ENCODE results near the gene CBARP. TPM values are rescaled to one million over a fixed set of nuclear protein-coding genes. Genes with fewer than 3 reads are reported as not detected.

The CBARP gene
- total and polyA plus RNA-seq, 2 of the 4 experiments (the other 2 are of a cell fraction): 0.18 to 3.9 TPM

GRCh38 chr19:1221904-1222255, 15.9 kb downstream of the CBARP start:
- no peak overlapping the region for H2BK5ac ChIP-seq (ENCODE audit: low read depth, low read length, poor library complexity, severe bottlenecking)
- H2AK9ac ChIP-seq (replicated peaks; ENCODE audit: low read depth, low read length, poor library complexity): peak overlapping the region; percentile 37
- H3K18ac ChIP-seq (ENCODE audit: low read depth, low read length): no peak overlapping the region
- no peaks in the 10 kb centered on the region for H3K27me3 ChIP-seq (ENCODE audit: control insufficient read depth, insufficient read depth, low read length)
- no peak overlapping the region for H3K9ac ChIP-seq (ENCODE audit: low read depth, low read length)
- no peak overlapping the region for H2AFZ ChIP-seq (replicated peaks; ENCODE audit: low read length, poor library complexity)
- H4K5ac ChIP-seq (ENCODE audit: low read depth, low read length): no peak overlapping the region
- H4K91ac ChIP-seq (ENCODE audit: insufficient read depth, low read depth, low read length): no peak overlapping the region
- 100% methylated on average over 13 of the region's 22 CpGs; no CpG with 5 or more reads in 1 of the 2 experiments for WGBS, 2 experiments (ENCODE audit: extremely low coverage in 2 of 2, insufficient read length in 1 of 2)
- no peak for ATAC-seq (ENCODE audit: low read depth)
- H3K14ac ChIP-seq (replicated peaks; ENCODE audit: low read depth, low read length): no peak overlapping the region
- H2BK15ac ChIP-seq (ENCODE audit: low read depth, low read length): no peak overlapping the region
- BruUV-seq (replicated peaks): no TSS peak
- H4K8ac ChIP-seq (ENCODE audit: low read depth in 2 of 2, low read length in 2 of 2): no peak overlapping the region
- no peak overlapping the region for H2AK5ac ChIP-seq (ENCODE audit: low read depth, low read length)
- TF ChIP-seq SMC3 (IDR thresholded peaks at IDR 0.05; ENCODE audit: low read depth, low read length) (no peak), MAFK (IDR thresholded peaks at IDR 0.05; ENCODE audit: low read depth, low read length) (no peak), MXI1 (IDR thresholded peaks at IDR 0.05; ENCODE audit: borderline replicate concordance, low read depth, low read length) (no peak), CEBPB (IDR thresholded peaks at IDR 0.05; ENCODE audit: low read depth, low read length) (no peak), POLR2A (IDR thresholded peaks at IDR 0.05; ENCODE audit: low read depth, low read length) (no peak), RAD21 (IDR thresholded peaks at IDR 0.05; ENCODE audit: low read length) (no peak), CHD1 (IDR thresholded peaks at IDR 0.05; ENCODE audit: low read depth, low read length) (no peak), RCOR1 (IDR thresholded peaks at IDR 0.05; ENCODE audit: insufficient replicate concordance, low read length) (no peak), NFE2L2 (IDR thresholded peaks at IDR 0.05; ENCODE audit: low read depth, low read length) (no peak), BHLHE40 (IDR thresholded peaks at IDR 0.05; ENCODE audit: low read depth, low read length) (no peak), ELK1 (IDR thresholded peaks at IDR 0.05; ENCODE audit: borderline replicate concordance, low read depth, low read length) (no peak), RFX5 (IDR thresholded peaks at IDR 0.05; ENCODE audit: low read depth, low read length) (no peak), MAZ (IDR thresholded peaks at IDR 0.05; ENCODE audit: borderline replicate concordance, low read depth, low read length) (no peak), USF2 (IDR thresholded peaks at IDR 0.05; ENCODE audit: low read depth, low read length) (no peak), FOS (IDR thresholded peaks at IDR 0.05; ENCODE audit: low read depth, low read length) (no peak), CTCF (conservative IDR thresholded peaks at IDR 0.05; ENCODE audit: low read depth, low read length) (no peak)
- intact Hi-C loops (cut with micrococcal nuclease): loop anchor here (2.0 kb wide), 1 partner anchor 45 kb away; no protein-coding TSS in a partner anchor
- no peak overlapping the region for H3K4me3 ChIP-seq (ENCODE audit: insufficient read depth, low read depth, low read length)
- ChIA-PET POLR2A (ENCODE audit: unreplicated experiment) (no interaction called here), CTCF (no interaction called here)
- no peak overlapping the region for H3K27ac ChIP-seq (ENCODE audit: insufficient read depth, low read length)
- H3K23ac ChIP-seq (ENCODE audit: low read depth, low read length): no peak overlapping the region
- no peak overlapping the region for H2BK20ac ChIP-seq (ENCODE audit: low read depth, low read length)
- H2BK120ac ChIP-seq (ENCODE audit: low read depth, low read length): no peak overlapping the region
- dilution Hi-C loops (cut with HindIII; ENCODE audit: low sequenced_read_pairs, unreplicated experiment): no loop called here
- in situ Hi-C loops (cut with MboI; ENCODE audit: low sequenced_read_pairs): no loop called here
- H3K79me1 ChIP-seq (ENCODE audit: low read depth in 1 of 2, low read length in 2 of 2): peaks cover 12 to 51% of the 10 kb centered on the region in 2 experiments; a peak in 3 of 4 replicates
- no peak overlapping the region for H3K4me2 ChIP-seq (ENCODE audit: low read depth, low read length)
- H3K9me3 ChIP-seq (ENCODE audit: control insufficient read depth, insufficient read depth, low read length): no peaks in the 10 kb centered on the region
- H3K4me1 ChIP-seq (ENCODE audit: control insufficient read depth, insufficient read depth, low read length): no peaks in the 10 kb centered on the region
- peaks cover 44% of the 10 kb centered on the region for H3K36me3 ChIP-seq (ENCODE audit: control insufficient read depth, insufficient read depth, low read length)
- H3K9me1 ChIP-seq (ENCODE audit: insufficient read depth, low read length): no peaks in the 10 kb centered on the region
- H3K4ac ChIP-seq (ENCODE audit: low read depth, low read length): no peak overlapping the region
- no peak for DNase-seq
- peaks cover 36% of the 10 kb centered on the region for H4K20me1 ChIP-seq (ENCODE audit: insufficient read depth, low read length)
- no peak overlapping the region for H3K56ac ChIP-seq (ENCODE audit: extremely low read depth, insufficient read depth, low read length)
